GM12865 (cell line): ENCODE measurements around the gene BMERB1.

Source experiments
- DNase-seq: peaks from one replicate; pipeline ENCODE4 v3.0.0; 2010; ENCODE audit warnings: low read depth
- H3K4me3 ChIP-seq: 2 replicates; pipeline ENCODE4 v1.5.1; 2011; ENCODE audit warnings: mild to moderate bottlenecking, low read depth, low read length, control low read depth
- TF ChIP-seq, protein P1 (sequence below): IDR thresholded peaks from 2 replicates; pipeline ENCODE4 v1.5.1; 2011; ENCODE audit warnings: low read length, control low read depth, low read depth, inconsistent platforms; ENCODE audit not compliant: insufficient read depth; ENCODE audit errors: missing control alignments

The BMERB1 gene

DNA sequence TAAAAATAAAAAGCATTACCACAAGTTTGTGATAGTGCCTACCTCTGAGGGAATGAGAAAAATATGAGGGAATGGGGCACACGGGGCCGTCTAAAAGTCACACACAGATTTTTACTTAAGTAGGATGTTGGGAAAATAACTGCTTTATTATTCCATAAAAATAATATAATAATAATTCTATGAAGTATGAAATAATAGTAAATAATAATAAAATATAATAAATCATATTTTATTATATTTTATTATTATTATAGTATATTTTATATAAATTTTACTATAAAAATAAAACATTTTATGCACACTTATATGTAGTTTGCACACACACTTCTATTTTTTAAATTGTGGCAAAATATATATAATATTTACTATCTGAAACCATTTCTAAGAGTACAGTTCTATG is 92.3 kb downstream of the BMERB1 start:
- no peak for DNase-seq
- no peak overlapping the region for H3K4me3 ChIP-seq
- TF ChIP-seq, protein P1, sequence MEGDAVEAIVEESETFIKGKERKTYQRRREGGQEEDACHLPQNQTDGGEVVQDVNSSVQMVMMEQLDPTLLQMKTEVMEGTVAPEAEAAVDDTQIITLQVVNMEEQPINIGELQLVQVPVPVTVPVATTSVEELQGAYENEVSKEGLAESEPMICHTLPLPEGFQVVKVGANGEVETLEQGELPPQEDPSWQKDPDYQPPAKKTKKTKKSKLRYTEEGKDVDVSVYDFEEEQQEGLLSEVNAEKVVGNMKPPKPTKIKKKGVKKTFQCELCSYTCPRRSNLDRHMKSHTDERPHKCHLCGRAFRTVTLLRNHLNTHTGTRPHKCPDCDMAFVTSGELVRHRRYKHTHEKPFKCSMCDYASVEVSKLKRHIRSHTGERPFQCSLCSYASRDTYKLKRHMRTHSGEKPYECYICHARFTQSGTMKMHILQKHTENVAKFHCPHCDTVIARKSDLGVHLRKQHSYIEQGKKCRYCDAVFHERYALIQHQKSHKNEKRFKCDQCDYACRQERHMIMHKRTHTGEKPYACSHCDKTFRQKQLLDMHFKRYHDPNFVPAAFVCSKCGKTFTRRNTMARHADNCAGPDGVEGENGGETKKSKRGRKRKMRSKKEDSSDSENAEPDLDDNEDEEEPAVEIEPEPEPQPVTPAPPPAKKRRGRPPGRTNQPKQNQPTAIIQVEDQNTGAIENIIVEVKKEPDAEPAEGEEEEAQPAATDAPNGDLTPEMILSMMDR: no peak

DNA sequence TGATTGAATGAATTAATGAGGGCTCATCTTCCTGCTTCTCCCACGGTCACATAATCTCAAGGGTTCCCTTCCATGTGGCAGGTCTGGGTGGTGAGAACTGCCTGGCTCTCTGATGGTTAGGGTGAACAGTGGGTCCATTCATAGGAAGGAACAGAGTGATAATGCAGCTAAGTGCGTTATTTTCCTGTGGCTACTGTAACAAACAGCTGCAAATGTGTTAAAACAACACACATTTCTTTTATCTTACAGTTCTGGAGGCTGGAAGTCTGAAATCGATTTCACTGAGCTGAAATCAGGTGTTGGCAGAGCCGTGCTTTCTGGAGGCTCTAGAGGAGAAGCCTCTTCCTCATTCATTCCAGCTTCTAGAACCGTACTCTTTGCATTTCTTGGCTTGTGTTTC is 95.3 kb downstream of the BMERB1 start:
- TF ChIP-seq, protein P1: no peak
- DNase-seq: no peak
- H3K4me3 ChIP-seq: no peak overlapping the region

DNA sequence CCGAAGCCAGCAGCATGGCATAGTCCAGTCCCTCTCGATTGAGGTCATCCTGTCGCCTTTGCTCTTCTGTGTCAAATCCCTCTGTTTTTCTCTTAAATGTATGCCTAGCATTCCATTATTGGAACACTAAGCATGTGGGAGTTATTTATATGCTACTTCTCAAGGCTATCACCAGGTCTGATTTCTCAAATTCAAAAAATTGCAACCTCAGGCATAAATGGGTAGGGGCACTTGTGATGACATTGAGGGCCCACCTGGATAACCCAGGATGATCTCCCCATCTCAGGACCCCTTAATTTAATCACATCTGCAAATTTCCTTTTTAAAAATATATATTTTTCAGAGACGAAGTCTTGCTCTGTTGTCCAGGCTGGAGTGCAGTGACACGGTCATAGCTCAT is 95.7 kb downstream of the BMERB1 start:
- DNase-seq: no peak
- TF ChIP-seq, protein P1: no peak
- no peak overlapping the region for H3K4me3 ChIP-seq

DNA sequence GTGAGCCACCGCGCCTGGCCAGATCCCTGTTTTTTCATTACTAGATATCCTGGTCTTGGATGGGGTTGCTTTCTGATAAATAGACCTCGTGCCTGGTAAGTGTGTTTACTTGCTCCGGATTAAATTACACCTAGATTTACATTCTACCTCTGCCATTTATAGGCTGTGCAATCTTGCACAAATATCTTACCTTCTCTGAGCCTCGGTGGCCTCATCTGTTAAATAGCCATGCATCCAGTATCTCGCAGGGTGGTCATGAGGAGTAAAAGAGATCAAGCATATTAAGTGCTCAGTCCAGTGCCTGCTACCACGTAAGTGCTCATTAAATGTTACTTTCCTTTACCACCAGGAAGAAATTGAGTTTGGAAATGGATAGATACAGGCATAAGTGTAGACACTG is 98.4 kb downstream of the BMERB1 start:
- DNase-seq: no peak
- H3K4me3 ChIP-seq: no peak overlapping the region
- TF ChIP-seq, protein P1: no peak

DNA sequence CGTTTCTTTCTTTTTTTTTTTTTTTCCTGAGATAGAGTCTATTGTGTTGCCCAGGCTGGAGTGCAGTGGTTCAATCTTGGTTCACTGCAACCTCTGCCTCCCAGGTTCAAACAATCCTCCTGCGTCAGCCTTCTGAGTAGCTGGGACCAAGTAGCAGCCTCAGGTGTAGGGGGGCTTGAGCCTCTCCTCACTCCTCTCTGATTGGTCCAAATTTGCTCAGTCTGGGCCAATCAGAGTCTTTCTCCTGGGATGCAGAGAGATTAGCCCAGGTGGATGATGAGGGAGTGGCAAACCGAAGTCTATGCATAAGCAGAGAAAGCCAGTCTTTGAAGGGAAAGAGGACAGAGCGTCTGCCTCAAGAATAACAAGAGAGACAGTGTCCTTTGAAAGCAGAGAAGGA is 99.0 kb downstream of the BMERB1 start:
- no peak for DNase-seq
- TF ChIP-seq, protein P1: no peak
- H3K4me3 ChIP-seq: no peak overlapping the region

DNA sequence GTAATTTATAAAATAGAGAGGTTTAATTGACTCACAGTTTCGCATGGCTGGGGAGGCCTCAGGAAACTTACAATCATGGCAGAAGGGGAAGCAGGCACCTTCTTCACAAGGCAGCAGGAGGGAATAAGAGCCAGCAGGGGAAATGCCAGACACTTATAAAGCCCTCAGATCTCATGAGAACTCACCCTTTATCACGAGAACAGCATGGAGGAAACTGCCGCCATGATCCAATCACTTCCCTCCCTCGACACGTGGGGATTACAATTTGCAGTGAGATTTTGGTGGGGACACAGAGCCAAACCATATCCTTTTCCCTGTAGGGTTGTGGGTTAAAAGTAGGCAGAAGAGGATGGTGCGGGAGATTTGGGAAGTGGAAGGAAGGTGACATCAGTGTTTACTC is 101.4 kb downstream of the BMERB1 start:
- TF ChIP-seq, protein P1: no peak
- no peak for DNase-seq

DNA sequence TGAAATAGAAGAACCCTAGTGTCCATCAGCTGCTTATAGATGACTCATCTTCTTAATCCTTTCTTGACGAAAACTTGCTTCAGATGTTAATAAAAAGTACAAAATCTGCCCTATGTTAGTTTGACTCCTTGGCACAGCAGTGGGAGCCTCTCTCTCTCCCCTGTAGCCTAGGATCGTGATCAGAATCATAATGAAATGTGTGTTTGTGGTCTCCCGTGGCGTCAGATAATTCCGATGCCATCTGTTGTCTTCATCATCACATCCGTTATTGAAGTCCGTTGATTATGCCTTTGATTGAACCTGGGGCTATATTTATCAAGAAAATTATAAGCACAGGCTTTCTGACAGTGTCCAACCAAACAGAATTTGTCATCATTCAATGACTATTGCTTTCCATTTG is 102.5 kb downstream of the BMERB1 start:
- no peak for DNase-seq
- H3K4me3 ChIP-seq: no peak overlapping the region
- TF ChIP-seq, protein P1: no peak

More for the DNA sequence above, 101.4 kb downstream of the BMERB1 start:
- no peak overlapping the region for H3K4me3 ChIP-seq
